Astrocyte (in vitro differentiated cells and primary cell): Measurements from ENCODE around the gene LMO1.

Source experiments
- CTCF ChIP-seq: IDR thresholded peaks from 2 replicates; pipeline ENCODE4 v1.5.1; 2011; ENCODE audit warnings: low read depth, mild to moderate bottlenecking, inconsistent platforms, low read length, moderate library complexity; ENCODE audit not compliant: insufficient read depth
- EZH2 ChIP-seq: IDR thresholded peaks from 2 replicates; pipeline ENCODE4 v1.6.1; 2012; ENCODE audit warnings: mild to moderate bottlenecking, low read length, inconsistent platforms; ENCODE audit not compliant: insufficient read depth

GRCh38 chr11:8301622-8302021 lies 37.9 kb upstream of the LMO1 start:
- TF ChIP-seq CTCF (no peak), EZH2 (no peak)
